Measurements from ENCODE around the gene ITGB4.
A peak's percentile ranks its signal among the peaks of the same experiment; 100 is the strongest.

ITGB4 gene

DNA sequence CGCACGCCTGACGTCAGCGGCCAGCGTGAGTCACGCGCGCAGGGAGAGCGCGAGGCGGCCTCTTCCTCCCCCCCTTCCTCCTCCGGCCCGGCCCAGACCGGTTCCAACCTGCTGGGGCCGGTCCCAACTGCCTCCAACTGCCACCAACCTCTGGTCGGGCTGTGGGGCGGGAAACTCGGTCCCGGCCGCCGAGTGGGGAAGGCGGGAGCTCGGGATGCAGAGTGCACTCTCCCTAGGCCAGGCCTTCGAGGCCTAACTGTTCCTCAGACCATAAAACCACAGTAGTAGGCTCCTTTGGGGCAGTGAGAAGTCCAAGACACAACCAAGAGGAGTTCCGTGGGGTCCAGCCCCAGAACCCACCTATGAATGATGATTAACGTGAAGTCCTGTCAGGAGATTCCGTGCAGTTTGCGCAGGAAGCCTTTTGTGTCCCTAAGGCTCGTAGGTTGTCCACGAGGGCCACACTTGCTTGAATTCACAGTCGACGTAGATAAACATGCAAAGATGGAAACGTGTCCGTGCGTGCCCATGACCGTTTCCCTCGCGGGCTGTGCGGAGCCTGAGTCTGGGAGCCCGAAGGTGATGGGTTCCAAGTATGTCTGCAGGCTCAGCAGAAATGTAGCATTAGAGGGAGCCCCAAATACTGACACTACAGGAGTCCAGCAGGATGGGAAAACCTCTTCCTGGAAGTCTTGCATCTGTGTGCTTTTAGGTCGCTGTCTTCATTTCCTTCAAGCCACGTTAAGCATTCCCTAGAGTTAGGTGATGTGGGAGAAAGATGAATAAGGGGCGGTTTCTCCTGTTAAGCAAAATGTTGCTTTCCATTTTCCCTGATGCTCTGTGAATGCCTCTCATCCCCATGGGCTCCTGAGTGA lies 64.0 kb downstream of the ITGB4 start:
- H3K4me3 ChIP-seq (ENCODE audit: low read depth, low read length), result peak overlapping the region; percentile 88

DNA sequence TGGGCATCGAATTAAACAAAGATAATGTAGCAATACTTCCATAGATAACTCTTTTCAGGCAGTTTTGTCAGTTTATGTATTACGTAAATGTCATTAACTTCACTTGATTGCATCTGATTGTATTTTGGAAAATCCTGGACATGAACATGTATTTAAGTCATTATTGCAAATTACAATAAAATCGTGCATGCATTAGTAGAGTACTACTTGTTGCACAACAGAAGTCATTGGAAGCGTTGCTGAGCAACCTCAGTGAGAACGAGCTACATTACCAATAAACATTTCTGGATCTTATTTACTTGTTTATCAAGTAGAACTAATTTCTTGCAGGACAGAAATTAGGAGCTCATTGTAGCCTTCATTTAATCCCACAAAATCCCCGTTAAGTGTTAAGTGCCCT lies 70.0 kb downstream of the ITGB4 start:
- no peak overlapping the region for H3K4me3 ChIP-seq (ENCODE audit: low read depth, low read length)

DNA sequence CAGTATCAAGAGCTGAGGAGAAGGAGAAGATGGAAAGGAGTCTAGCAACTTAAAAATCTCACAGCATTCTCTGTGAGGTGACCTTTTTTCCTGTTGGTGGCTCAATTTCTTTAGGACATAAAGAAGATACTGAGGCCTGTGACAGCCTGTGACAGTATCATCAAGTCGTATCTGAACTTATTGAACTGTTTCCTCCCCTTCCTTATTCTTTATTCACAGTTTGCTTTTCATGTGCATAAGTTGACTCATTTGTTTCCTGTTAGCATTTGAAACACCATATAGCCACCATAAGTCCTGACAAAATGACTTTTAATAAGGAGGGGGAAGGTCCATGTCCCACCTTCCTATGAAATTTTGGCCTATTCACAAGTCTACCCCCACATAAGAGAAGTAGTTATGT lies 72.2 kb downstream of the ITGB4 start:
- no peak overlapping the region for H3K4me3 ChIP-seq (ENCODE audit: low read depth, low read length)

DNA sequence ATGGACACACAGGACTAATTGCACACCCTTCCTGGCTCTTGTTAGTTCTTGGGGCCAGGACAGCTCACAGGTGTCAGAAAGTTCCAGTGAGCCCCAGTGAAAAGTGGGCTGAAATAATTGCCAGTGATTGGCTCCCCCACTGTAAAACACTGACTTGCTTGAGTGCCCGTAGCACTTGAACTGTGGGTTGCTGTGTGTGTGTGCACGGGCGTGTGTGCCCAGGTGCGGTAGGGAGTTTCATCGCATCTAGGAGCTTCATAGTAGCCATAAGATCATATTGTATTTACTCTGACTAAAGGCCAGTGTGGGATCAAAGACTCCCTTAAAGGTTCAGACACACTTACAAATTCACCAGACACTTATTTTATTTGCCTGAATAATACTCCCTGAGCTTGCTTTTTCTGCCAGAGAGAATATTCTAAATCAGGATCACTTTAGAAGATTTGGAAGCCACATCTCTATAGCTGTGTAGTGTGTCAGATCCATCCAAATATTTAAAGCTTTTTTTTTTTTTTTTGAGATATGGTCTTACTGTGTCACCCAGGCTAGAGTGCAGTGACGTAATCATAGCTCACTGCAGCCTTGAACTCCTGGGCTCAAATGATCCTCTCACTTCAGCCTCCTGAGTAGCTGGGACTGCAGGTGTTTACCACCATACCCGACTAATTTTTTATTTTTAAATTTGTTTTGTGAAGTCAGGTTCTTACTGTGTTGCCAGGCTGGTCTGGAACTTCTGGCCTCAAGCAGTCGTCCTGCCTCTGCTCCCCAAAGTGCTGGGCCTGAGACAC lies 74.8 kb downstream of the ITGB4 start:
- H3K4me3 ChIP-seq (ENCODE audit: low read depth, low read length), result no peak overlapping the region

DNA sequence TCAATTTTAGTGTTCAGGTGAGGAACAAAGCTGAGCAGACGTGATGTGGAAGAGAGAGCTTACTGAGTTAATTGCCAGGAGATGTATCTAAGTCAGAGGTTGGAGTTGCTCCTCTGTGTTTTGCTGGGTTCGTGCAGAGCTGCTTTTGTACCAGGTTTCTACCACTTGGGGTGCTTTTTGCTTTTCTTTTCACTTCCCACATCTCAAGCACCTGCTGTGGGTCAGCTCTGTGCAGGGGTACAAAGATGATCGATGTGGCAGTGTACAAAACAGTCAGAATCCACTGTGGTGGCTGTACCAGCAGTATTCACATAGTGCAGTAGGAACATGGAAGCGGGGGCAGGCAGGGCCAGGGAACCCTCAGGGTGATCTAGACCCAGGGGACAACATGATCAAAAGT lies 78.1 kb downstream of the ITGB4 start:
- no peak overlapping the region for H3K4me3 ChIP-seq (ENCODE audit: low read depth, low read length)

DNA sequence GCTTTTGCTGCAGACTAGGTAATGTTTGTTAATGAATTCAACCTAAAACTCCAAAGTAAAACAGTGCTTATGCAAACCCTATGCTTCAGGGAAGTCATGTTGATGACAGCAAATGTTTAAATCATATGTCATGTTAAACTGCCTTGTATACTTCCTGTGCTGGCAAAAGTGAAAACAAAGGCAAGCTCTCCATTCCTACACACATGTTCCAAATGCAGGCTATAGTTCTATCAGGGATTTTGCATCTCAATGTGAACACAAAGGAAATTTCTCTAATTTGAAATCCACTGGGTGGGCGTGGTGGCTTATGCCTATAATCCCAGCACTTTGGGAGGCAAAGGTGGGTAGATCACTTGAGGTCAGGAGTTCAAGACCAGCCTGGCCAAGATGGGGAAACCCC lies 82.6 kb downstream of the ITGB4 start:
- H3K4me3 ChIP-seq (ENCODE audit: low read depth, low read length), result no peak overlapping the region

DNA sequence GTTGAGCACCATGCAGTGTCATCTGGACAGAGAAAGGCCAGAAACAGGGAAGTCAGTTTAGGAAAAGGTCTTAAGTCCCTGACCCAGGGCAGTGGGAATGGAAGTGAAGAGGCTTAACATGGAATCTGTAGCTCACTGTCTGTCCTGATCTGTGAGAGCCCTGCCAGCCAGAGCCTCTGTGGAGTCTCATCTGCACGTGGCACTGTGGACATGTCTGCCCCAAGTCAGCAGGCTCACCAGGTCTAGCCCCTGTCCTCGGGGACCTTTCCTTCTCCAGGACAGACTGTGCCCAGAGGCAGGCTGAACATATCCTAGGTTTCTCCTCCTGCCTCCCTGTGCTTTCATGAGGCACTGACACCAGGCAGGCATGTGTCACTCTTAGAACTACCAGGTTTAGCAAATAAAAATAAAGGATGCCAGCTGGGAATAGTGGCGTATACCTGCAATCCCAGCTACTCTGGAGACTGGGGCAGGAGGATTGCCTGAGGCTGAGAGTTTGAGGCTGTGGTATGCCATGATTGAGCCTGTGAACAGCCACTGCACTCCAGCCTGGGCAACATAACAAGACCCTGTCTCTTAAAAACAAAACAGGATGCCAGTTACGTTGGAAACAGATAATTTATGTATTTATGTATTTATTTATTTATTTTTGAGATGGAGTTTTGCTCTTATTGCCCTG lies 85.7 kb downstream of the ITGB4 start:
- no peak overlapping the region for H3K4me3 ChIP-seq (ENCODE audit: low read depth, low read length)
